NCI-H345 treated with DMSO at 0.1 percent for 48 hours (cell line): ENCODE results near the gene SFMBT2.
"Not testable (repeated sequence)": the region's sequence is repeated elsewhere in the genome, so short reads cannot be mapped to it uniquely, and the experiment has no call there.

Experiments used
- DNase-seq: peaks from one replicate; lab custom pipeline; 2025; ENCODE audit not compliant: unreplicated experiment; lab: John Stamatoyannopoulos, UW

The SFMBT2 gene

GRCh38 chr10:7234109-7234508 lies 176.7 kb downstream of the SFMBT2 start:
- DNase-seq, result no peak

- DNase-seq, result no peak
Observed at GRCh38 chr10:7233259-7233991, 177.4 kb downstream of the SFMBT2 start.

GRCh38 chr10:7231509-7232414 lies 179.1 kb downstream of the SFMBT2 start:
- DNase-seq, result no peak

- no peak for DNase-seq
Observed at GRCh38 chr10:7230951-7231350, 179.9 kb downstream of the SFMBT2 start.

- no peak for DNase-seq
Observed at GRCh38 chr10:7230036-7230435, 180.8 kb downstream of the SFMBT2 start.

GRCh38 chr10:7225133-7225532 lies 185.7 kb downstream of the SFMBT2 start:
- DNase-seq, result no peak

GRCh38 chr10:7218968-7219367 lies 191.9 kb downstream of the SFMBT2 start:
- DNase-seq, result no peak

GRCh38 chr10:7212696-7213095 lies 198.1 kb downstream of the SFMBT2 start:
- DNase-seq, result not testable (repeated sequence)

- no peak for DNase-seq
Observed at GRCh38 chr10:7211857-7212577, 198.8 kb downstream of the SFMBT2 start.

- no peak for DNase-seq
Observed at GRCh38 chr10:7210516-7210915, 200.3 kb downstream of the SFMBT2 start.

GRCh38 chr10:7209458-7209857 lies 201.4 kb downstream of the SFMBT2 start:
- no peak for DNase-seq

GRCh38 chr10:7206412-7207100 lies 204.3 kb downstream of the SFMBT2 start:
- no peak for DNase-seq

GRCh38 chr10:7205656-7206055 lies 205.2 kb downstream of the SFMBT2 start:
- DNase-seq, result no peak

- no peak for DNase-seq
Observed at GRCh38 chr10:7202793-7203355, 208.0 kb downstream of the SFMBT2 start.

GRCh38 chr10:7199152-7199760 lies 211.6 kb downstream of the SFMBT2 start:
- DNase-seq, result no peak

- DNase-seq, result no peak
Observed at GRCh38 chr10:7196284-7196683, 214.6 kb downstream of the SFMBT2 start.

- DNase-seq, result no peak
Observed at GRCh38 chr10:7195118-7195517, 215.7 kb downstream of the SFMBT2 start.

- no peak for DNase-seq
Observed at GRCh38 chr10:7194571-7194970, 216.3 kb downstream of the SFMBT2 start.

- DNase-seq, result no peak
Observed at GRCh38 chr10:7193369-7193768, 217.5 kb downstream of the SFMBT2 start.

GRCh38 chr10:7192831-7193361 lies 217.9 kb downstream of the SFMBT2 start:
- DNase-seq, result no peak
